Measurements from ENCODE around the gene CEP192. TPM values are rescaled to one million over a fixed set of nuclear protein-coding genes. Genes with fewer than 3 reads are reported as not detected.

Gene CEP192
- total and polyA plus RNA-seq, 2 donors (not counting 1 experiment from before 2014, with no cell fraction given), result 39.3 to 47.3 TPM

DNA sequence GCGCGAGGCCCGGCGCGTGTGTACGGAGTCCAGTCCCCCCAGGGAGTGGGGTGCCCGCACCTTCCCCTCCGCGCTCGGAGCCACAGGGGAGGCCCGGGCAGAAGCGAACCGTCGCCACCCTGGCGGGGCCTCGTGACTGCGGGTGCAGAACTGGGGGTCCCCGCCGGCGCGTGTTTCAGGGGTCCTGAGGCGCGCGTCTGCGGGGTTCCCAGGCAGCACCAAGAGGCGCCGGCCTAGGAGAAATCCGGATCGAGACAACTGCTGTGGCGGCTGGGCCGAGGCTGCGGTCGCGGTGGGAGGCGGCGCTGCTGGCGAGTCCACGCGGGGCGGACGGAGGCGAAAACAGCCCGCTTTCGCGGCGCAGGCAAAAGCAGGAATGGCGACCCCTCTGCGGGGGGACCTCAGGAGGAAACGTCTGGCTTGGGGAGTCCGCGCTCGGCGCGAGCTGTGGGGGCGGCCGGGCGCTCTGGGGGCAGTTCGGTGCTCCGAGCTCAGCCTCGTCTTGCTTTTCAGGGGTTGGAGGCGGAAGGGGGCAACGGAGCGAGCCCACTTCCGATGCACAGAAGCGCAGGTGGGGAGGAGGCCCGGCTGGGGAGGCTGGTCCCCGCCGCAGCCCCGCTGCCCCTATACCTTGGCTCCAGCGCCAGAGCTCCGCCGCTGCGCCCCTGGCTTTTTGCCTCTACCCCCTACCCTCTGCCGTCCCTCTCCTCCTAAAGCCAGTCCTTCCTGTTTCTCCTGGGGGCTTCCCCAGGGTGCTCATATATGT, 145.9 kb downstream of the CEP192 start:
- Histone ChIP-seq H3K4me2 (replicated peaks; ENCODE audit: low read depth, low read length, poor library complexity, severe bottlenecking) (peak overlapping the region; percentile 99), H4K20me1 (ENCODE audit: control insufficient read depth, insufficient read depth, low read length, poor library complexity, severe bottlenecking) (no peaks in the 10 kb centered on the region), H3K4me1 (ENCODE audit: control insufficient read depth in 2 of 2, insufficient read depth in 2 of 2, low read length in 2 of 2) (peaks cover 6 to 11% of the 10 kb centered on the region in 2 donors), H3K4me3 (ENCODE audit: control extremely low read depth in 1 of 5, extremely low read depth in 1 of 5, insufficient read depth in 1 of 5, low read depth in 2 of 5, low read length in 4 of 5) (peak overlapping the region; percentile 58 to 98 (median 84)), H3K27ac (ENCODE audit: low read length in 2 of 2) (peak overlapping the region; percentile 65 to 86), H3K9ac (ENCODE audit: low read length) (peak overlapping the region; percentile 96), H3K9me3 (ENCODE audit: control extremely low read depth in 1 of 3, control insufficient read depth in 2 of 3, insufficient read depth in 1 of 3, low read length in 2 of 3) (peaks cover 0 to 27% (median 0%) of the 10 kb centered on the region in 3 donors), H3K27me3 (replicated peaks in 1 of 4; ENCODE audit: control extremely low read depth in 1 of 4, control insufficient read depth in 3 of 4, insufficient read depth in 4 of 4, low read length in 3 of 4) (no peaks in the 10 kb centered on the region), H3K36me3 (replicated peaks in 1 of 2; ENCODE audit: control extremely low read depth in 1 of 2, control insufficient read depth in 1 of 2, extremely low read depth in 1 of 2, insufficient read depth in 2 of 2, low read length in 1 of 2) (no peaks in the 10 kb centered on the region), H3K79me2 (ENCODE audit: control insufficient read depth, insufficient read depth, low read length) (no peaks in the 10 kb centered on the region), H2AFZ (ENCODE audit: insufficient read depth, low read depth, low read length, poor library complexity, severe bottlenecking) (peak overlapping the region; percentile 96)
- CTCF ChIA-PET, result interaction anchor here (1.0 to 1.9 kb wide), 3 partner anchors 12 to 421 kb away, joined by 3 to 5 read pairs (median 5); no protein-coding TSS in a partner anchor
- H3K4me3 Mint-ChIP-seq, result peak overlapping the region; percentile 100
- intact Hi-C loops (cut with micrococcal nuclease), result loop anchor here (1.0 to 10.0 kb wide), 3 partner anchors 254 to 475 kb away; no protein-coding TSS in a partner anchor
- ATAC-seq (ENCODE audit: low read depth) (peak; percentile 49), DNase-seq (peak; percentile 74)
- under 1% methylated on average over 71 of the region's 74 CpGs for WGBS (ENCODE audit: insufficient coverage)
- TF ChIP-seq EZH2 (IDR thresholded peaks at IDR 0.05; ENCODE audit: borderline replicate concordance, insufficient read depth, low read depth, low read length, poor library complexity, severe bottlenecking), result no peak
- POLR2A ChIA-PET, result interaction anchor here (0.6 to 1.4 kb wide), 5 partner anchors 189 to 435 kb away, joined by 3 to 6 read pairs (median 4); partner anchors contain the start of genes CEP76, PSMG2, PTPN2 and SEH1L
- peak overlapping the region; percentile 99 for H3K27ac Mint-ChIP-seq
- peaks cover 24% of the 10 kb centered on the region for H3K4me1 Mint-ChIP-seq
- no peaks in the 10 kb centered on the region for H3K9me3 Mint-ChIP-seq (ENCODE audit: insufficient read depth)
- H3K27me3 Mint-ChIP-seq, result no peaks in the 10 kb centered on the region

DNA sequence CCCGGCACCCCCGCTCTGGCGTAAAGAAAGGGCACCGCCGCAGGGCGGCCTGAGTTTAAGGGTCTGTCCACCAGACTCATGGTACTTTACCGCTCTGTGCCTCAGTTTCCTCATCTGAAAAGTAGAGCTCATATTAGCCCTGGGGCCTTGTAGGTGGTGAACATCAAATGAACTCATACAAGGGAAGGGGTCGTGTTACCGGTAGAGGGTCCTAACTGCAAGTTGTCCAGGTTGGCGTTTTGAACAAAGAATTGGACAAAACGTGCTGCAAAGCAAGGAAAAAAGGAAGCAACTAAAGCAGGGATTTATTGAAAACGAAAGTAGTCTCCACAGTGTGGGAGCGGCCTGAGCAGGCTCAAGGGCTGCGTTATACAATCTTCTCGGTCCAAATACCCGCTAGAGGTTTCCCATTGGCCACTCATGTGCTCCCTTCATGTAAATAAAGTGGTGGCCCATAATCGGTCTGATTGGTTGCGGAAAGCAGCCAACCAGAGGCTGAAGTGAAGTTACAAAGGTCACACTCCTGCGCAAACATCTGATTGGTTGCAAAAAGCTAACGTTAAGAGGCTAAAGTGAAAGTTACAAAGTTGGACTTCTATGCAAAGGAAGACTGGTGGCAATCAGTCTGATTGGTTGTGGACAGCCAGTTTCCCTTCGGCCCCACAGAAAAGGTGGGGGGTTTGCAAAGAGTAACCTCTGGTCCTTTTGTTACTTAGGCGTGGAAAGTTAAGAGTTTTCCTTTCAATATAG, 146.7 kb downstream of the CEP192 start:
- ATAC-seq (ENCODE audit: low read depth) (peak; percentile 90), DNase-seq (peak; percentile 85)
- peaks cover 6 to 11% of the 10 kb centered on the region in 2 donors for H3K4me1 ChIP-seq (ENCODE audit: control insufficient read depth in 2 of 2, insufficient read depth in 2 of 2, low read length in 2 of 2)
- H2AFZ ChIP-seq (ENCODE audit: insufficient read depth, low read depth, low read length, poor library complexity, severe bottlenecking), result peak overlapping the region; percentile 96
- H3K4me2 ChIP-seq (replicated peaks; ENCODE audit: low read depth, low read length, poor library complexity, severe bottlenecking), result peak overlapping the region; percentile 99
- TF ChIP-seq, protein P1, sequence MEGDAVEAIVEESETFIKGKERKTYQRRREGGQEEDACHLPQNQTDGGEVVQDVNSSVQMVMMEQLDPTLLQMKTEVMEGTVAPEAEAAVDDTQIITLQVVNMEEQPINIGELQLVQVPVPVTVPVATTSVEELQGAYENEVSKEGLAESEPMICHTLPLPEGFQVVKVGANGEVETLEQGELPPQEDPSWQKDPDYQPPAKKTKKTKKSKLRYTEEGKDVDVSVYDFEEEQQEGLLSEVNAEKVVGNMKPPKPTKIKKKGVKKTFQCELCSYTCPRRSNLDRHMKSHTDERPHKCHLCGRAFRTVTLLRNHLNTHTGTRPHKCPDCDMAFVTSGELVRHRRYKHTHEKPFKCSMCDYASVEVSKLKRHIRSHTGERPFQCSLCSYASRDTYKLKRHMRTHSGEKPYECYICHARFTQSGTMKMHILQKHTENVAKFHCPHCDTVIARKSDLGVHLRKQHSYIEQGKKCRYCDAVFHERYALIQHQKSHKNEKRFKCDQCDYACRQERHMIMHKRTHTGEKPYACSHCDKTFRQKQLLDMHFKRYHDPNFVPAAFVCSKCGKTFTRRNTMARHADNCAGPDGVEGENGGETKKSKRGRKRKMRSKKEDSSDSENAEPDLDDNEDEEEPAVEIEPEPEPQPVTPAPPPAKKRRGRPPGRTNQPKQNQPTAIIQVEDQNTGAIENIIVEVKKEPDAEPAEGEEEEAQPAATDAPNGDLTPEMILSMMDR (IDR thresholded peaks at IDR 0.05), result no peak
- TF ChIP-seq EZH2 (IDR thresholded peaks at IDR 0.05; ENCODE audit: borderline replicate concordance, insufficient read depth, low read depth, low read length, poor library complexity, severe bottlenecking), result no peak
- H3K9ac ChIP-seq (ENCODE audit: low read length), result peak overlapping the region; percentile 96
- no peaks in the 10 kb centered on the region for H4K20me1 ChIP-seq (ENCODE audit: control insufficient read depth, insufficient read depth, low read length, poor library complexity, severe bottlenecking)
- H3K27ac ChIP-seq (ENCODE audit: low read length in 2 of 2), result peak overlapping the region; percentile 65 to 86
- Mint-ChIP-seq H3K27me3 (no peaks in the 10 kb centered on the region), H3K9me3 (ENCODE audit: insufficient read depth) (no peaks in the 10 kb centered on the region), H3K4me1 (peaks cover 24% of the 10 kb centered on the region), H3K27ac (peak overlapping the region; percentile 99), H3K4me3 (peak overlapping the region; percentile 100)
- no peaks in the 10 kb centered on the region for H3K36me3 ChIP-seq (replicated peaks in 1 of 2; ENCODE audit: control extremely low read depth in 1 of 2, control insufficient read depth in 1 of 2, extremely low read depth in 1 of 2, insufficient read depth in 2 of 2, low read length in 1 of 2)
- intact Hi-C loops (cut with micrococcal nuclease), result loop anchor here (1.0 to 10.0 kb wide), 7 partner anchors 21 to 588 kb away; partner anchors contain the start of genes CEP192, FAM210A and RNMT
- H3K27me3 ChIP-seq (replicated peaks in 1 of 4; ENCODE audit: control extremely low read depth in 1 of 4, control insufficient read depth in 3 of 4, insufficient read depth in 4 of 4, low read length in 3 of 4), result no peaks in the 10 kb centered on the region
- H3K79me2 ChIP-seq (ENCODE audit: control insufficient read depth, insufficient read depth, low read length), result no peaks in the 10 kb centered on the region
- peaks cover 0 to 35% (median under 1%) of the 10 kb centered on the region in 3 donors for H3K9me3 ChIP-seq (ENCODE audit: control extremely low read depth in 1 of 3, control insufficient read depth in 2 of 3, insufficient read depth in 1 of 3, low read length in 2 of 3)
- peak overlapping the region; percentile 58 to 98 (median 84) for H3K4me3 ChIP-seq (ENCODE audit: control extremely low read depth in 1 of 5, extremely low read depth in 1 of 5, insufficient read depth in 1 of 5, low read depth in 2 of 5, low read length in 4 of 5)
- ChIA-PET POLR2A (interaction anchor here (0.9 to 1.4 kb wide), 5 partner anchors 25 to 435 kb away, joined by 3 to 4 read pairs (median 4); partner anchors contain the start of genes CEP76, PSMG2, PTPN2 and SEH1L), CTCF (interaction anchor here (1.0 to 1.9 kb wide), 3 partner anchors 13 to 420 kb away, joined by 3 to 5 read pairs (median 5); no protein-coding TSS in a partner anchor)
- WGBS (ENCODE audit: insufficient coverage), result 3% methylated on average over 21 of the region's 22 CpGs
